GM23338 (cell line): ENCODE results near the gene C20orf204. TPM values are rescaled to one million over a fixed set of nuclear protein-coding genes. Genes with fewer than 3 reads are reported as not detected.

Experiments
- ATAC-seq: fragments of 200-7000 bp; cut with Tn5 transposase; 3 replicates; pipeline ENCODE4 v1.9.1; 2020
- DNase-seq: peaks from one replicate; pipeline ENCODE4 v3.0.0-alpha.2; 2015; ENCODE audit warnings: low spot score
- H2AFZ ChIP-seq: fragments of 200-600 bp; sonication (generic); 2 replicates; pipeline ENCODE4 v1.8.0; 2016; ENCODE audit warnings: antibody characterized with exemption, mild to moderate bottlenecking, moderate library complexity
- H3F3A ChIP-seq: fragments of 200-600 bp; sonication (generic); replicated peaks from 2 replicates; pipeline ENCODE4 v1.8.0; 2017; ENCODE audit warnings: antibody characterized with exemption, mixed run types, low read depth
- H3K27ac ChIP-seq: fragments of 200-600 bp; sonication (generic); 2 replicates; pipeline ENCODE4 v1.6.1; 2016; ENCODE audit warnings: low read depth
- H3K27me3 ChIP-seq: fragments of 200-600 bp; sonication (generic); 2 replicates; pipeline ENCODE4 v1.8.0; 2016; ENCODE audit warnings: mild to moderate bottlenecking, mixed run types, moderate library complexity; ENCODE audit not compliant: insufficient read depth
- H3K36me3 ChIP-seq: fragments of 200-600 bp; sonication (generic); 2 replicates; pipeline ENCODE4 v1.8.0; 2016; ENCODE audit warnings: mild to moderate bottlenecking; ENCODE audit not compliant: insufficient read depth
- H3K4me1 ChIP-seq: fragments of 200-600 bp; sonication (generic); 2 replicates; pipeline ENCODE4 v1.8.0; 2016; ENCODE audit warnings: mild to moderate bottlenecking, moderate library complexity; ENCODE audit not compliant: insufficient read depth
- H3K4me2 ChIP-seq: fragments of 200-600 bp; sonication (generic); 2 replicates; pipeline ENCODE4 v1.7.1; 2017; ENCODE audit warnings: mixed run types
- H3K4me3 ChIP-seq: fragments of 200-600 bp; sonication (generic); 2 replicates; pipeline ENCODE4 v1.6.1; 2016; ENCODE audit warnings: mixed run types
- H3K79me2 ChIP-seq: fragments of 200-600 bp; sonication (generic); replicated peaks from 2 replicates; pipeline ENCODE4 v1.8.0; 2017; ENCODE audit warnings: mild to moderate bottlenecking; ENCODE audit not compliant: insufficient read depth
- H3K9me2 ChIP-seq: fragments of 200-600 bp; sonication (generic); 2 replicates; pipeline ENCODE4 v1.8.0; 2017; ENCODE audit not compliant: insufficient read depth
- H4K20me1 ChIP-seq: fragments of 200-600 bp; sonication (generic); replicated peaks from 2 replicates; pipeline ENCODE4 v1.8.0; 2017; ENCODE audit warnings: mild to moderate bottlenecking; ENCODE audit not compliant: insufficient read depth
- H3K27ac Mint-ChIP-seq: 2 replicates; pipeline ENCODE4 v1.8.0; 2020; ENCODE audit warnings: inconsistent platforms, mild to moderate bottlenecking, moderate library complexity, mixed read lengths
- H3K27me3 Mint-ChIP-seq: 3 replicates; pipeline ENCODE4 v1.8.0; 2022; ENCODE audit warnings: low read depth, mild to moderate bottlenecking, moderate library complexity, mixed read lengths, inconsistent platforms; ENCODE audit not compliant: insufficient read depth, poor library complexity
- H3K36me3 Mint-ChIP-seq: 3 replicates; pipeline ENCODE4 v1.8.0; 2021; ENCODE audit warnings: low read depth, mild to moderate bottlenecking, inconsistent platforms, moderate library complexity, mixed read lengths
- H3K4me1 Mint-ChIP-seq: 3 replicates; pipeline ENCODE4 v1.8.0; 2020; ENCODE audit warnings: mild to moderate bottlenecking, inconsistent platforms, mixed read lengths
- H3K4me3 Mint-ChIP-seq: 3 replicates; pipeline ENCODE4 v1.8.0; 2021; ENCODE audit warnings: moderate library complexity, mild to moderate bottlenecking, inconsistent platforms, mixed read lengths
- H3K9me3 Mint-ChIP-seq: 3 replicates; pipeline ENCODE4 v1.8.0; 2020; ENCODE audit warnings: moderate library complexity, mild to moderate bottlenecking, inconsistent platforms, mixed read lengths
- CREB1 ChIP-seq: fragments of 250-450 bp; sonication (Bioruptor Pico); IDR thresholded peaks from 2 replicates; pipeline ENCODE4 v1.5.0; 2020; ENCODE audit warnings: low read depth, mild to moderate bottlenecking, moderate library complexity
- CTCF ChIP-seq, 2 experiments: fragments of 200-600 bp in 1 of 2; sonication (generic) in 1 of 2; conservative IDR thresholded peaks; 2 replicates each; pipeline versions ENCODE4 v1.5.1 to v1.6.1; 2016 to 2017; ENCODE audit warnings: antibody characterized with exemption in 2 of 2, low read depth in 2 of 2, mild to moderate bottlenecking in 2 of 2, moderate library complexity in 1 of 2
- ETS1 ChIP-seq: IDR thresholded peaks from 2 replicates; pipeline ENCODE4 v1.6.1; 2016; ENCODE audit warnings: antibody characterized with exemption
- EZH2 ChIP-seq: fragments of 200-600 bp; sonication (generic); IDR thresholded peaks from one replicate; pipeline ENCODE4 v1.8.0; 2017; ENCODE audit warnings: antibody characterized with exemption, mild to moderate bottlenecking, low read depth; ENCODE audit not compliant: unreplicated experiment
- EZH2phosphoT487 ChIP-seq: fragments of 200-600 bp; sonication (generic); IDR thresholded peaks from one replicate; pipeline ENCODE4 v1.8.1; 2018; ENCODE audit warnings: antibody characterized with exemption; ENCODE audit not compliant: unreplicated experiment
- JUNB ChIP-seq: IDR thresholded peaks from one replicate; pipeline ENCODE4 v1.6.1; 2016; ENCODE audit warnings: antibody characterized with exemption; ENCODE audit not compliant: unreplicated experiment
- NANOG ChIP-seq: IDR thresholded peaks from 2 replicates; pipeline ENCODE4 v1.6.1; 2016; ENCODE audit warnings: antibody characterized with exemption, borderline replicate concordance
- POLR2AphosphoS5 ChIP-seq: IDR thresholded peaks from 2 replicates; pipeline ENCODE4 v1.6.1; 2016; ENCODE audit warnings: antibody characterized with exemption, low read depth
- REST ChIP-seq: IDR thresholded peaks from one replicate; pipeline ENCODE4 v1.6.1; 2018; ENCODE audit warnings: antibody characterized with exemption; ENCODE audit not compliant: unreplicated experiment
- STAT1 ChIP-seq: IDR thresholded peaks from one replicate; pipeline ENCODE4 v1.6.1; 2016; ENCODE audit warnings: antibody characterized with exemption; ENCODE audit not compliant: unreplicated experiment
- ZNF114 ChIP-seq: fragments of 250-450 bp; sonication (Bioruptor Pico); IDR thresholded peaks from 2 replicates; pipeline ENCODE4 v1.5.0; 2020; ENCODE audit warnings: mild to moderate bottlenecking, moderate library complexity
- ZNF331 ChIP-seq: fragments of 250-450 bp; sonication (Bioruptor Pico); IDR thresholded peaks from 2 replicates; pipeline ENCODE4 v1.5.0; 2020; ENCODE audit warnings: low read depth, mild to moderate bottlenecking, moderate library complexity
- ZNF462 ChIP-seq: fragments of 250-450 bp; sonication (Bioruptor Pico); IDR thresholded peaks from 2 replicates; pipeline ENCODE4 v1.5.0; 2020; ENCODE audit warnings: mild to moderate bottlenecking, moderate library complexity
- polyA plus RNA-seq: library from polyadenylated mRNA; unstranded; fragments of >200 nt; fragmentation: Nextera tagmentation; extraction: Ambion mirVana; gene quantifications from 2 replicates; pipeline ENCODE4 v1.2.1, GENCODE V29; 2016
- total RNA-seq: library from RNA; depleted of rRNA; stranded (reverse); fragments of >200 nt; shearing (Covaris generic); gene quantifications from 2 replicates; pipeline ENCODE4 v1.2.3, GENCODE V29; 2014

Gene C20orf204
- total and polyA plus RNA-seq, 2 experiments from 2014 or later = 0.73 to 0.82 TPM

- Histone ChIP-seq H3K4me3 (no peak overlapping the region), H4K20me1 (no peaks in the 10 kb centered on the region), H3K4me2 (no peak overlapping the region), H3K79me2 (no peaks in the 10 kb centered on the region), H3K4me1 (no peaks in the 10 kb centered on the region), H3F3A (0 out of 2 replicates have a peak, but pooled peaks cover 4% of the 10 kb centered on the region), H2AFZ (no peak overlapping the region), H3K9me2 (no peaks in the 10 kb centered on the region), H3K27ac (no peak overlapping the region), H3K27me3 (no peaks in the 10 kb centered on the region), H3K36me3 (peaks cover 5% of the 10 kb centered on the region; the same call in 1 of the 2 replicates)
- ATAC-seq (no peak), DNase-seq (no peak)
- TF ChIP-seq STAT1 = no peak
- TF ChIP-seq CREB1 (CRISPR knock-in tag) = no peak
- no peak for TF ChIP-seq CTCF (conservative IDR thresholded peaks at IDR 0.05; ENCODE audit: low read depth in 2 of 2)
- no peak for TF ChIP-seq EZH2phosphoT487
- TF ChIP-seq JUNB = no peak
- no peak for TF ChIP-seq ZNF331
- no peak for TF ChIP-seq REST
- no peak for TF ChIP-seq ZNF114 (CRISPR knock-in tag)
- no peak for TF ChIP-seq NANOG
- TF ChIP-seq ETS1 = no peak
- no peak for TF ChIP-seq EZH2
- no peak for TF ChIP-seq ZNF462 (CRISPR knock-in tag)
- TF ChIP-seq POLR2AphosphoS5 = no peak
- H3K27ac Mint-ChIP-seq = no peak overlapping the region
- H3K9me3 Mint-ChIP-seq = no peaks in the 10 kb centered on the region
- H3K4me1 Mint-ChIP-seq = no peaks in the 10 kb centered on the region; the same call in 2 of the 3 replicates
- H3K36me3 Mint-ChIP-seq = peaks cover 84% of the 10 kb centered on the region
- H3K27me3 Mint-ChIP-seq = peaks cover 8% of the 10 kb centered on the region
- no peak overlapping the region for H3K4me3 Mint-ChIP-seq
These were observed 10.1 kb upstream of the C20orf204 start for GRCh38 chr20:64025826-64026412.
